ENCODE data around the gene SOX9. TPM values are rescaled to one million over a fixed set of nuclear protein-coding genes. Genes with fewer than 3 reads are reported as not detected.

The SOX9 gene
- polyA plus RNA-seq, 1 donor = 48.0 TPM

DNA sequence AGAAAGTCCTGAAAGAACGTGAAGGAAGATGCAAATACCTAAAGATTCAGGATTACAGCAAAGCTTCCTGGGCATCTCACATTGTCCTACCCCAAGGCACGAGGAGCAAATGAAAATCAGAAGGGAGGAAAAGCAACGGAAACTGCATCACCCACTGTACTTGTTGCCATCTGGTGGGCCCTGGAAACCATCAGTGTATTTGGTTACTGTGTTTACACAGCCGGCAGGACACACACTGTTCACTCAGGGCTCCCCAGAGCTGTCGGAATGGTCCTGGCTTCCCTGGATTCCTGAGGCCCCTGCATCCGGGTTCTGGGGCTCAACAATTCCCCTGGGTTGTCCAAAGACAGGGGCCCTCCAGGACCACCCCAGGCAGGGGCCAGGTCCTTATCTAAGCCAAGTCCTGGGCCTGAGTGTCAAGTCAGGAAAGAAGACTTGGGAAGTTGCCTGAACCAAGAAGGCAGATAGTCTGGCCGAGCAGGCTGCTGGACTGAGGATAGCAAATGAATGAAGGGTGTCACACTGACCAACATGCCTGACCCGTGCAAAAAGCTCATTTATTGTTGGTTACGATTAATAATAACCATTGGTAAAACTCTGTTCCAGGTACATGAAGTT lies 52.8 kb downstream of the SOX9 start:
- no peaks in the 10 kb centered on the region for H3K27me3 ChIP-seq (ENCODE audit: control insufficient read depth, insufficient read depth, low read length)
- no peak overlapping the region for H3K27ac ChIP-seq (ENCODE audit: low read length)
- H3K4me1 ChIP-seq (ENCODE audit: control insufficient read depth, insufficient read depth, low read length) = peaks cover 28% of the 10 kb centered on the region
- H3K36me3 ChIP-seq (ENCODE audit: control insufficient read depth, insufficient read depth, low read length) = no peaks in the 10 kb centered on the region
- WGBS (ENCODE audit: insufficient coverage, low lambda C conversion rate) = 56% methylated on average over 2 of the region's 9 CpGs
- H3K9me3 ChIP-seq (ENCODE audit: control insufficient read depth, low read depth, low read length) = no peaks in the 10 kb centered on the region
- H3K4me3 ChIP-seq (ENCODE audit: low read length) = no peak overlapping the region
- peak in 1 of 2 donors; percentile 49 for DNase-seq

GRCh38 chr17:72175263-72175662 lies 54.4 kb downstream of the SOX9 start:
- no peaks in the 10 kb centered on the region for H3K36me3 ChIP-seq (ENCODE audit: control insufficient read depth, insufficient read depth, low read length)
- DNase-seq = no peak
- H3K4me3 ChIP-seq (ENCODE audit: low read length) = no peak overlapping the region
- H3K27ac ChIP-seq (ENCODE audit: low read length) = no peak overlapping the region
- H3K27me3 ChIP-seq (ENCODE audit: control insufficient read depth, insufficient read depth, low read length) = no peaks in the 10 kb centered on the region
- no peaks in the 10 kb centered on the region for H3K9me3 ChIP-seq (ENCODE audit: control insufficient read depth, low read depth, low read length)
- no CpG with 5 or more reads among the region's 4 CpGs for WGBS (ENCODE audit: insufficient coverage, low lambda C conversion rate)
- H3K4me1 ChIP-seq (ENCODE audit: control insufficient read depth, insufficient read depth, low read length) = peaks cover 28% of the 10 kb centered on the region

Data from large intestine (tissue), 3 donors.